CD1c-positive myeloid dendritic cell (primary cell): Measurements from ENCODE around the gene QARS1.

Experiments
- DNase-seq: peaks from one replicate; pipeline ENCODE4 v3.0.0-alpha.2; 2016; ENCODE audit errors: extremely low spot score

The QARS1 gene

GRCh38 chr3:49104427-49105291, at the start of gene QARS1:
TSS of gene QARS1 (minus strand) at chr3:49104757. CDS start at chr3:49104733, 24 bp downstream.
- peak; percentile 96 for DNase-seq

GRCh38 chr3:49153349-49153912, 48.9 kb upstream of the QARS1 start:
- DNase-seq = no peak

GRCh38 chr3:49151610-49152009, 47.1 kb upstream of the QARS1 start:
- DNase-seq = no peak

- no peak for DNase-seq
Observed at GRCh38 chr3:49148159-49148558, 43.6 kb upstream of the QARS1 start.

- no peak for DNase-seq
Observed at GRCh38 chr3:49140080-49140479, 35.5 kb upstream of the QARS1 start.

GRCh38 chr3:49135499-49135898, 30.9 kb upstream of the QARS1 start:
- DNase-seq = no peak

- DNase-seq = no peak
Observed at GRCh38 chr3:49134471-49135265, 30.1 kb upstream of the QARS1 start.

- DNase-seq = peak; percentile 65
Observed at GRCh38 chr3:49133226-49133951, 28.8 kb upstream of the QARS1 start.

- DNase-seq = peak; percentile 18
Observed at GRCh38 chr3:49132437-49133225, 28.1 kb upstream of the QARS1 start, which contains the start of gene LAMB2. TSS of gene LAMB2 (minus strand) at chr3:49133050. CDS start at chr3:49132867, 183 bp downstream.

- DNase-seq = no peak
Observed at GRCh38 chr3:49132073-49132436, 27.5 kb upstream of the QARS1 start.

GRCh38 chr3:49131576-49131975, 27.0 kb upstream of the QARS1 start:
- DNase-seq = no peak

GRCh38 chr3:49131040-49131439, 26.5 kb upstream of the QARS1 start:
- DNase-seq = no peak

GRCh38 chr3:49124991-49125670, 20.6 kb upstream of the QARS1 start:
- DNase-seq = no peak

- no peak for DNase-seq
Observed at GRCh38 chr3:49124203-49124602, 19.6 kb upstream of the QARS1 start.

GRCh38 chr3:49123687-49124086, 19.1 kb upstream of the QARS1 start:
- no peak for DNase-seq

GRCh38 chr3:49122886-49123545, 18.5 kb upstream of the QARS1 start:
- no peak for DNase-seq

GRCh38 chr3:49122451-49122850, 17.9 kb upstream of the QARS1 start:
- peak; percentile 27 for DNase-seq

GRCh38 chr3:49122022-49122421, 17.5 kb upstream of the QARS1 start:
- no peak for DNase-seq

- DNase-seq = no peak
Observed at GRCh38 chr3:49121132-49121736, 16.7 kb upstream of the QARS1 start.
